Endothelial cell of umbilical vein (primary cell): ENCODE results near the gene CPT2. TPM values are rescaled to one million over a fixed set of nuclear protein-coding genes. Genes with fewer than 3 reads are reported as not detected.

ENCODE experiments used
- BruUV-seq: library from RNA; stranded (reverse); fragments of 400-500 nt; replicated peaks from 2 replicates; lab custom pipeline; 2021; lab: Mats Ljungman, UMichigan
- CTCF ChIA-PET: fragments of 300-600, 350-600 bp; sonication (Branson Sonifier 250); formaldehyde crosslinking; loops from one replicate; lab custom pipeline; 2021; ENCODE audit warnings: antibody characterized with exemption, inconsistent platforms; lab: Charles Lee
- POLR2A ChIA-PET: fragments of 300-600, 350-600 bp; sonication (Branson Sonifier 250); formaldehyde crosslinking; loops from one replicate; lab custom pipeline; 2021; ENCODE audit warnings: antibody characterized with exemption, inconsistent platforms; lab: Charles Lee
- DNase-seq: peaks from one replicate; pipeline ENCODE4 v3.0.0-alpha.2; 2011; ENCODE audit warnings: low read depth, low spot score
- FAIRE-seq: peaks from 2 replicates; lab custom pipeline; 2011; peaks lifted over from hg19 to GRCh38; lab: Jason Lieb, UNC
- H2AFZ ChIP-seq: 2 replicates; pipeline ENCODE4 v1.6.0; 2012; ENCODE audit warnings: low read depth, low read length, control low read depth, inconsistent platforms
- H3K27ac ChIP-seq: 2 replicates; pipeline ENCODE4 v1.5.1; 2011; ENCODE audit warnings: low read depth, mild to moderate bottlenecking, control low read depth, low read length, moderate library complexity; ENCODE audit not compliant: insufficient read depth
- H3K27me3 ChIP-seq, 2 experiments: 2 replicates each; pipeline versions ENCODE4 v1.6.0 to v1.6.1; 2011; ENCODE audit warnings: low read length in 2 of 2, mixed read lengths in 1 of 2; ENCODE audit not compliant: control insufficient read depth in 2 of 2, insufficient read depth in 2 of 2
- H3K36me3 ChIP-seq, 2 experiments: 2 replicates in 1 of 2; 3 replicates in 1 of 2; pipeline ENCODE4 v1.5.1; 2011; ENCODE audit warnings: low read length in 2 of 2, mild to moderate bottlenecking in 1 of 2, moderate library complexity in 1 of 2; ENCODE audit not compliant: control insufficient read depth in 2 of 2, insufficient read depth in 2 of 2; ENCODE audit errors: extremely low read depth in 1 of 2
- H3K4me1 ChIP-seq: 3 replicates; pipeline ENCODE4 v1.5.1; 2011; ENCODE audit warnings: mild to moderate bottlenecking, low read length; ENCODE audit not compliant: control insufficient read depth, insufficient read depth; ENCODE audit errors: extremely low read depth
- H3K4me2 ChIP-seq: 2 replicates; pipeline ENCODE4 v1.6.1; 2011; ENCODE audit warnings: low read length, control low read depth, mixed read lengths; ENCODE audit not compliant: insufficient read depth
- H3K4me3 ChIP-seq, 3 experiments: fragments of 200-600 bp in 1 of 3; sonication (generic), shearing (Covaris generic) in 1 of 3; replicated peaks in 1 of 3; 2 replicates each; pipeline ENCODE4 v1.5.1; 2011 to 2016; ENCODE audit warnings: control low read depth in 3 of 3, low read length in 3 of 3, mild to moderate bottlenecking in 2 of 3, inconsistent platforms in 1 of 3, low read depth in 1 of 3, moderate library complexity in 1 of 3; ENCODE audit not compliant: insufficient read depth in 1 of 3
- H3K79me2 ChIP-seq: 2 replicates; pipeline ENCODE4 v1.6.0; 2012; ENCODE audit warnings: low read length, inconsistent platforms; ENCODE audit not compliant: control insufficient read depth, insufficient read depth
- H3K9ac ChIP-seq: replicated peaks from 2 replicates; pipeline ENCODE3; 2011; ENCODE audit warnings: low read length, control low read depth; ENCODE audit not compliant: insufficient read depth; ENCODE audit errors: extremely low read depth
- H3K9me1 ChIP-seq: replicated peaks from 3 replicates; pipeline ENCODE4 v1.6.0; 2011; ENCODE audit warnings: mild to moderate bottlenecking, low read length; ENCODE audit not compliant: control insufficient read depth, insufficient read depth; ENCODE audit errors: extremely low read depth
- H3K9me3 ChIP-seq: replicated peaks from 2 replicates; pipeline ENCODE4 v1.5.1; 2012; ENCODE audit warnings: low read length, inconsistent platforms; ENCODE audit not compliant: control insufficient read depth, insufficient read depth
- H4K20me1 ChIP-seq: replicated peaks from 2 replicates; pipeline ENCODE3; 2011; ENCODE audit warnings: mild to moderate bottlenecking, low read length; ENCODE audit not compliant: control insufficient read depth, insufficient read depth; ENCODE audit errors: extremely low read depth
- CTCF ChIP-seq, 2 donors: IDR thresholded peaks; 1 replicate in 1 of 2; 2 replicates in 1 of 2; pipeline ENCODE4 v1.5.1; 2011; ENCODE audit warnings: low read length in 2 of 2, mild to moderate bottlenecking in 2 of 2, moderate library complexity in 2 of 2, control low read depth in 1 of 2, inconsistent platforms in 1 of 2, low read depth in 1 of 2; ENCODE audit not compliant: insufficient read depth in 1 of 2; ENCODE audit errors: extremely low read depth in 1 of 2
- EZH2 ChIP-seq: IDR thresholded peaks from 2 replicates; pipeline ENCODE4 v1.6.1; 2012; ENCODE audit warnings: borderline replicate concordance, low read depth, mild to moderate bottlenecking, moderate library complexity, low read length, inconsistent platforms; ENCODE audit not compliant: severe bottlenecking
- FOS ChIP-seq: IDR thresholded peaks from 2 replicates; pipeline ENCODE4 v1.6.1; 2011; ENCODE audit warnings: mild to moderate bottlenecking, low read length, moderate library complexity, borderline replicate concordance; ENCODE audit not compliant: insufficient read depth
- GATA2 ChIP-seq: IDR thresholded peaks from 2 replicates; pipeline ENCODE4 v1.7.0; 2011; ENCODE audit warnings: low read depth, mild to moderate bottlenecking, moderate library complexity, mixed read lengths, low read length; ENCODE audit not compliant: insufficient read length, insufficient read depth
- JUN ChIP-seq: IDR thresholded peaks from 2 replicates; pipeline ENCODE4 v1.6.1; 2011; ENCODE audit warnings: borderline replicate concordance, low read depth; ENCODE audit not compliant: insufficient read length, insufficient read depth
- MAX ChIP-seq: IDR thresholded peaks from 2 replicates; pipeline ENCODE4 v1.6.1; 2011; ENCODE audit not compliant: insufficient read depth, insufficient read length
- MYC ChIP-seq: IDR thresholded peaks from one replicate; pipeline ENCODE4 v1.6.1; 2011; ENCODE audit warnings: mild to moderate bottlenecking, low read depth, low read length
- POLR2A ChIP-seq: IDR thresholded peaks from 2 replicates; pipeline ENCODE4 v1.6.1; 2012; ENCODE audit warnings: low read depth, mild to moderate bottlenecking, control low read depth, low read length
- POLR2AphosphoS5 ChIP-seq: IDR thresholded peaks from 2 replicates; pipeline ENCODE4 v1.6.1; 2012; ENCODE audit warnings: low read depth, mild to moderate bottlenecking, control low read depth, low read length, moderate library complexity; ENCODE audit not compliant: insufficient read depth
- dilution Hi-C: fragments of 300-500 bp; cut with MboI; formaldehyde crosslinking; loops from one replicate; pipeline ENCODE4 v1.15.0; 2019; ENCODE audit warnings: low sequenced_read_pairs; ENCODE audit not compliant: extremely low pct_ligation_motif_present
- intact Hi-C: fragments of 100-400 bp; cut with micrococcal nuclease; formaldehyde crosslinking; loops from one replicate; pipeline ENCODE4 v1.10.0; 2022
- polyA plus RNA-seq, 4 experiments: library from polyadenylated mRNA; depleted of rRNA in 3 of 4; stranded (reverse) in 3 of 4; unstranded in 1 of 4; fragments of >200 nt; gene quantifications; 2 replicates each; pipeline versions ENCODE4 v1.2.1 to v1.2.3, GENCODE V29; 2011 to 2012; ENCODE audit warnings: missing spikeins in 1 of 4
- total RNA-seq: library from RNA; stranded (reverse); gene quantifications from 2 replicates; pipeline ENCODE4 v1.2.3, GENCODE V29; 2021

CPT2 gene
- total and polyA plus RNA-seq, 2 donors (not counting 3 experiments of a cell fraction or from before 2014, with no cell fraction given), result 10.6 to 11.6 TPM

GRCh38 chr1:53162621-53163020 is 34.0 kb upstream of the CPT2 start:
- no peaks in the 10 kb centered on the region for H3K4me1 ChIP-seq
- H3K4me3 ChIP-seq, result no peak overlapping the region
- H3K9ac ChIP-seq, result no peak overlapping the region
- ChIA-PET CTCF (no interaction called here), POLR2A (no interaction called here)
- no peak overlapping the region for H3K27ac ChIP-seq
- peaks cover 14% of the 10 kb centered on the region in 2 experiments for H3K27me3 ChIP-seq
- H3K79me2 ChIP-seq, result no peaks in the 10 kb centered on the region
- dilution Hi-C loops (no loop called here), intact Hi-C loops (no loop called here)
- no peaks in the 10 kb centered on the region for H3K36me3 ChIP-seq
- no peak for FAIRE-seq
- H3K4me2 ChIP-seq, result no peak overlapping the region
- TF ChIP-seq MAX (no peak), POLR2A (no peak), FOS (no peak), JUN (no peak), POLR2AphosphoS5 (no peak), MYC (no peak), EZH2 (no peak), CTCF (IDR thresholded peaks at IDR 0.05; ENCODE audit: extremely low read depth in 1 of 2, insufficient read depth in 1 of 2, low read depth in 1 of 2, low read length in 2 of 2) (no peak), GATA2 (no peak)
- no peak for DNase-seq
- no TSS peak for BruUV-seq
- H3K9me1 ChIP-seq, result no peaks in the 10 kb centered on the region
- H3K9me3 ChIP-seq, result no peaks in the 10 kb centered on the region
- H4K20me1 ChIP-seq, result no peaks in the 10 kb centered on the region
- no peak overlapping the region for H2AFZ ChIP-seq
